ENCODE data around the gene GPR17. TPM values are rescaled to one million over a fixed set of nuclear protein-coding genes. Genes with fewer than 3 reads are reported as not detected.

Gene GPR17
- total and polyA plus RNA-seq, 9 of the 15 experiments (the other 6 are each of a cell fraction or from before 2014, with no cell fraction given) = not detected

- H3K27ac ChIP-seq (ENCODE audit: extremely low read depth, low read depth, low read length) = no peak overlapping the region
- H3K79me2 ChIP-seq (ENCODE audit: control insufficient read depth, insufficient read depth, low read length) = no peaks in the 10 kb centered on the region
- ATAC-seq = no peak
- TF ChIP-seq FOXJ3 (CRISPR knock-in tag; IDR thresholded peaks at IDR 0.05) (no peak), HMG20B (CRISPR knock-in tag; IDR thresholded peaks at IDR 0.05) (no peak), SETDB1 (IDR thresholded peaks at IDR 0.05; ENCODE audit: low read length) (no peak)
- no peaks in the 10 kb centered on the region; a peak in 1 of 5 replicates for H3K4me1 ChIP-seq (replicated peaks in 1 of 2; ENCODE audit: control insufficient read depth in 2 of 2, insufficient read depth in 2 of 2, low read length in 2 of 2)
- no peaks in the 10 kb centered on the region for H4K20me1 ChIP-seq (replicated peaks; ENCODE audit: control insufficient read depth, insufficient read depth, low read length)
- WGBS (ENCODE audit: insufficient coverage, low coverage, missing lambda C conversion rate) = 0% methylated on average over 2 of the region's 2 CpGs
- peaks cover 39 to 64% of the 10 kb centered on the region in 2 experiments for H3K27me3 ChIP-seq (ENCODE audit: control insufficient read depth in 2 of 2, insufficient read depth in 2 of 2, low read length in 2 of 2)
- no peak overlapping the region for H3K4me2 ChIP-seq (ENCODE audit: insufficient read depth, low read length)
- ChIA-PET POLR2A (interaction anchor here (0.6 to 1.0 kb wide), 3 partner anchors 36 to 376 kb away, joined by 3 read pairs; no protein-coding TSS in a partner anchor), CTCF (ENCODE audit: low intra/inter-chr PET ratio) (no interaction called here)
- BruUV-seq (replicated peaks) = no TSS peak
- no peak for FAIRE-seq
- no peaks in the 10 kb centered on the region for H3K9me1 ChIP-seq (ENCODE audit: control insufficient read depth, insufficient read depth, low read length)
- intact Hi-C loops (cut with micrococcal nuclease) = no loop called here
- no peaks in the 10 kb centered on the region for H3K36me3 ChIP-seq (ENCODE audit: control insufficient read depth, insufficient read depth, low read length)
- no peak for DNase-seq (ENCODE audit: extremely low read depth in 1 of 4, low spot score in 3 of 4)
- no peak overlapping the region for H3K4me3 ChIP-seq
- no peak overlapping the region for H3K9ac ChIP-seq (ENCODE audit: insufficient read depth in 1 of 2, low read depth in 2 of 2, low read length in 2 of 2)
- in situ Hi-C loops (cut with MboI) = no loop called here
- H3K9me3 ChIP-seq (replicated peaks; ENCODE audit: control insufficient read depth, insufficient read depth, low read depth, low read length) = no peaks in the 10 kb centered on the region
- no peak overlapping the region for H2AFZ ChIP-seq (ENCODE audit: low read depth, low read length)
Measured at GRCh38 chr2:127614246-127614645, 31.7 kb upstream of the GPR17 start.

GRCh38 chr2:127614731-127615130, 31.2 kb upstream of the GPR17 start:
- H3K4me2 ChIP-seq (ENCODE audit: insufficient read depth, low read length) = no peak overlapping the region
- CTCF ChIA-PET (ENCODE audit: low intra/inter-chr PET ratio) = no interaction called here
- H3K79me2 ChIP-seq (ENCODE audit: control insufficient read depth, insufficient read depth, low read length) = no peaks in the 10 kb centered on the region
- H3K36me3 ChIP-seq (ENCODE audit: control insufficient read depth, insufficient read depth, low read length) = no peaks in the 10 kb centered on the region
- no peak overlapping the region for H3K27ac ChIP-seq (ENCODE audit: extremely low read depth, low read depth, low read length)
- DNase-seq (ENCODE audit: extremely low read depth in 1 of 4, low spot score in 3 of 4) (no peak), ATAC-seq (no peak), FAIRE-seq (no peak)
- no peaks in the 10 kb centered on the region for H4K20me1 ChIP-seq (replicated peaks; ENCODE audit: control insufficient read depth, insufficient read depth, low read length)
- H2AFZ ChIP-seq (ENCODE audit: low read depth, low read length) = no peak overlapping the region
- H3K9me1 ChIP-seq (ENCODE audit: control insufficient read depth, insufficient read depth, low read length) = no peaks in the 10 kb centered on the region
- no TSS peak for BruUV-seq (replicated peaks)
- H3K4me3 ChIP-seq = no peak overlapping the region
- 0% methylated on average over 3 of the region's 3 CpGs for WGBS (ENCODE audit: insufficient coverage, low coverage, missing lambda C conversion rate)
- intact Hi-C loops (cut with micrococcal nuclease) (no loop called here), in situ Hi-C loops (cut with MboI) (no loop called here)
- peaks cover 36 to 63% of the 10 kb centered on the region in 2 experiments for H3K27me3 ChIP-seq (ENCODE audit: control insufficient read depth in 2 of 2, insufficient read depth in 2 of 2, low read length in 2 of 2)
- no peaks in the 10 kb centered on the region for H3K4me1 ChIP-seq (replicated peaks in 1 of 2; ENCODE audit: control insufficient read depth in 2 of 2, insufficient read depth in 2 of 2, low read length in 2 of 2)
- POLR2A ChIA-PET = interaction anchor here (0.6 to 1.0 kb wide), 3 partner anchors 24 to 377 kb away, joined by 3 to 5 read pairs (median 3); no protein-coding TSS in a partner anchor
- H3K9ac ChIP-seq (ENCODE audit: insufficient read depth in 1 of 2, low read depth in 2 of 2, low read length in 2 of 2) = no peak overlapping the region
- no peak for TF ChIP-seq KAT7 (CRISPR knock-in tag; IDR thresholded peaks at IDR 0.05; ENCODE audit: borderline replicate concordance)
- no peak for TF ChIP-seq RBM17 (IDR thresholded peaks at IDR 0.05; ENCODE audit: borderline replicate concordance, low read depth, low read length)
- no peak for TF ChIP-seq DACH1 (IDR thresholded peaks at IDR 0.05; ENCODE audit: partially characterized antibody)
- TF ChIP-seq SMARCA4 (IDR thresholded peaks at IDR 0.05) = no peak
- no peak for TF ChIP-seq TFAM (CRISPR knock-in tag; conservative IDR thresholded peaks at IDR 0.05)
- no peak for TF ChIP-seq ZZZ3 (IDR thresholded peaks at IDR 0.05)
- TF ChIP-seq ETV1 (tag; conservative IDR thresholded peaks at IDR 0.05; ENCODE audit: low read depth) = no peak
- no peak for TF ChIP-seq ZNF785 (CRISPR knock-in tag; IDR thresholded peaks at IDR 0.05)
- TF ChIP-seq ZNF217 (CRISPR knock-in tag; IDR thresholded peaks at IDR 0.05) = no peak
- H3K9me3 ChIP-seq (replicated peaks; ENCODE audit: control insufficient read depth, insufficient read depth, low read depth, low read length) = no peaks in the 10 kb centered on the region

Data from K562 (cell line).